ENCODE measurements around the gene TMEM220.

TMEM220 gene

DNA sequence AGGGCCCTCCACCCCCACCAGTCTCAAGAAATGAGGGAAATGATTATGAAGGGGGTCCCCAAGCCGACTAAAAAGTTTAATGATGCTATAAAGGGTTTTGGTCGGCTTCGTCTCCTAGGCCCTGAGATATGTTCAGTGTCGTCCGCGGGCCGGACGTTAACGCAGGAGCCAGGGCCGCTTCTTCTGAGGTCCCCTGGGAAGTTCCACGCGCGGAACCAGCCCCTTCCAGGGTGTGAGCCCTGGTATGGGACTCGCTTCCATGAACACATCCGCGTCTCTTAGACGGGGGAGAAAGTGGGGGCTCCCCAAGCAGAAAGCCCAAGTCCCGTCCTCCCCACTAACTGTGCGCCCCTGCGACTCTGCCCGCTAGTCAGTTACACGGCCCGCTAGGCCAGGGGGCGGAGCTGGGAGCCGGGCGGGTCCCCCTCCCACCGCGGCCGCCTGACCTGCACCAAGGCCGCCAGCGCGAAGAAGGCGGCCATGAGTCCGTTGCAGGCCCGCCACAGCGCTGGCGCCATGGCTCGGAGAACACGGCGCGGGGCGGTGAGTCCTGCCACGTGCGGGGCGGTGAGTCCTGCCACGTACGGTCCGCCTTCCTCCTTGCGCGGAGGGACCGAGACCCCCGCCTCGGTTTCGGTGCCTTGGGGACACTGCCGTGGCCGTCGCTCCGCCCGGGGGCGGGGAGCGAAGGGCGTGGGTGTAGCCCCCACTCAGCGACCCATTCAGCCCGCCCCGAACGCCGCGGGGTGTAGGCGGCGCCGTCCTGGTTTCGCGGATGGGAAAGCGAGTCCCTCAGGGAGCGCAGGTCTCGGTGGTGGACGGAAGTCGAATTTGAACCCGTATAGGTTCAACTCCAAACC, at the start of gene TMEM220:
TMEM220 (minus strand) TSS at position 690 of the 860 bp plus-strand sequence; CDS start at position 518, 172 bp downstream.
- peak; percentile 46 for DNase-seq

- DNase-seq: no peak
Observed at GRCh38 chr17:10779609-10780008, 49.8 kb upstream of the TMEM220 start.

GRCh38 chr17:10777890-10778289, 48.1 kb upstream of the TMEM220 start:
- DNase-seq: no peak

- no peak for DNase-seq
Observed at GRCh38 chr17:10777131-10777807, 47.4 kb upstream of the TMEM220 start.

DNA sequence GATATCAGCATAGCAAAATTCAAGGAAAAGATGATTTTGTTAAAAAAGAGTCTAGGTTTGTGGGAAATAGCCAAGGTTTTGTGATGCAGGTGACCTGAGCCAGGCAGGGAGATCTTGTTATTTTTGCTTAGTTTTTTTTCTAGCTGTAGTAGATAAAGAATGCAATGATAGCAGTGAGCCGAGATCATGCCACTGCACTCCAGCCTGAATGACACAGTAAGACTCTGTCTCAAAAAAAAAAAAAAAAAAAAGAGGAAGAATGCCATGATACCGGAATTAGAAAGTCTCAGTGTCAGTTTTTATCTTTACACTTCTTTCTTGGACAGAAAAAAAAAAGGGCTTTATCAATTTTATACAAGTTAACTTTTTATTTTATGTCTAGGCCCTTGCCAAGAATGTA, 46.6 kb upstream of the TMEM220 start:
- no peak for DNase-seq

- no peak for DNase-seq
Observed at GRCh38 chr17:10775740-10776356, 46.0 kb upstream of the TMEM220 start.

- no peak for DNase-seq
Observed at GRCh38 chr17:10775058-10775457, 45.2 kb upstream of the TMEM220 start.

DNA sequence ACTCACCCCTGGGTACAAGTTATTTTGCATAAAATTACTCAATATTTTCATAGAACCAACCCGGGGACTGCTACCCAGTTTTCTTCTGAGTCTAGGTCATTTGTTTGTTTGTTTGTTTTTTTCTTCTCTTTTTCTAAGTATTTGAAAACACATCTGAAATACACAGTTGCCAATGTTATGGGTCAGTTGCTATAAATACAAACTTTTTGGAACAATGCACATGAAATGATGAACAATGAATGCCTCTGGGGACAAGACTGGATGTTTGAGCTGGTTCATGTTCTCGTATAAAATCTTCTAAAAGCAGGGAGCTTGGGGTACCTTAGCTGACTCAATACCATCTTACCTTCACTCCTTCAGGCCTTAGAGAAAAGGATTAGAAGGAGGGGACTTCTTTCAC, 43.6 kb upstream of the TMEM220 start:
- no peak for DNase-seq

- no peak for DNase-seq
Observed at GRCh38 chr17:10772425-10773380, 42.9 kb upstream of the TMEM220 start.

DNA sequence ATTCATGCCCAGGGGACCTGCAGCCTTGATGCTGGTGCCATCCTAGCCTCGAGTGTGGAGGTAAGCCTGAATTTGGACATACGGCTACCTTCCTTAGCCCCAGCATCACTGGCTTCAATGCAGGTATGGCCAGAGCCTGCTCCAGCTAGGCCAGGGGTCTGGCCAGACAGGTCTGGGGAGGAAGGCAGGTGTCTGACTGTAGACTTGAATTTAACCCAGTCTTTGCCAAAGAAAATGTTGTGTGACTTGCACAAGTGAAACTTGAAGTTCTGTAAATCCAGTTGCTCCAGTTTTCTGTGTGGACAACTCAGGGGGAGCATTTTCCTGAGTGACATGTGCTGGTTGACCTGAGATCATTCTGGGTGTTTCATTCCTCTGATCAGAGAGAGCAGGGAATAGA, 41.3 kb upstream of the TMEM220 start:
- DNase-seq: no peak

DNA sequence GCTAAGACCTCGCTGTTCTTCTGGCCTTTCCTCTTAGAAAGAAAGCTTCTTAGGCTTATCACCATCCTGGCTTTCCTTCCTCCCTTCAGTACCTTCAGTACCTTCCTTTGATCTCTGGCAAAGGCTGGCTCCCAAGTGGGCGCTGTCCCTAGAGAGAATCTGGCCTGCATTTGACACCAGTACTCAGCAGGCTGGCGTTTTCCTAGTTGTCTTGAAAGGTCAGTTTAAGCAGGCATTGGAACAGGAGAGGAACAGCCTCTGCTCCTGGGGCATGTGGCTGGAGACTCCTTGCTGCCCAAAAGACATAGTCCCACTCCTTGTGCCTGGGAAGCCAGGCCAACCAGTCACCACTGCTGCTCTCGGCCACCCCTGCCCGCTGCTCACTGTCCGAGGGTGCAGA, 40.0 kb upstream of the TMEM220 start:
- no peak for DNase-seq

DNA sequence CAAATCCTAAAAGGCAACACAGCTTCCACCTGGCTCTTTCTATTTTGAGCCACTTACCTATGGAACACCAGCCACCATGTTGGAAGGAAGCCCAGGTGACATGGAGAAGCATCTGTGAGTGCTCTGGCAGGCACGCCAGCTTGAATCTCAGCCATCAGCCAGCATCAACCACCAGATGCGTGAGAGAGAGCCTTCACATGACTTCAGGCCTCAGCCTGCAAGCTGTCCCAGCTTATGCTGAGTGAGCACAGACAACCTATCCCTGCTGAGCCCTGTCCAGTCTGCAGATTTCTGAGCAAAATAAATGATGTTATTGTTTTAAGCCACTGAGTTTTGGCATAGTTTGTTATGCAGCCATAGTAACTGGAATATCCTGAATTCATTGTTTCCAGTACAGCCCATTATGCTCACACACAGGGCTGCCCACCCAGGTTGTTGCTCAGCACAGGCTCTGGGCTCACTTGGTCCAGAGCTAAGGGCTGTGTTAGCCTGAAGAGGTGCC, 39.0 kb upstream of the TMEM220 start:
- DNase-seq: no peak

- no peak for DNase-seq
Observed at GRCh38 chr17:10767232-10767631, 37.4 kb upstream of the TMEM220 start.

GRCh38 chr17:10762037-10762436, 32.2 kb upstream of the TMEM220 start:
- no peak for DNase-seq

DNA sequence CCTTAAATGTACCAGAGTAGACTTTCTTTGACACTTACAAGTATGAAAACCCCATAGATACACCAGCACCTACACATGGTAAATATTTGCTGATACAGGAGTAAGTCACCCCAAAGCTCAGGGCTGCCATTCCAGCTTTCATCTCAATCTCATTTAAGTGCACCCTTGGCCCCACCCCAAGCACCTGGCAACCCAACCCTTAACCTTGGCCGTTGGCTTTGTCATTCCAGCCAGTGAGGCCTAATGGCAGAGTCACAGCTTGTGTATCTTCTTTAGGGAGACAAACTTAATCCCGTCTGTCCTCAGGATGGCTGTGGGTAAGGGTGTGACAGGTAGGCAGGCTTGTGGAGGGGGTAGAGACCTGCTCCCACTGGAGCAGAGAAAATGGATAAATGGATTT, 31.5 kb upstream of the TMEM220 start:
- no peak for DNase-seq

- no peak for DNase-seq
Observed at GRCh38 chr17:10758062-10758461, 28.2 kb upstream of the TMEM220 start.

DNA sequence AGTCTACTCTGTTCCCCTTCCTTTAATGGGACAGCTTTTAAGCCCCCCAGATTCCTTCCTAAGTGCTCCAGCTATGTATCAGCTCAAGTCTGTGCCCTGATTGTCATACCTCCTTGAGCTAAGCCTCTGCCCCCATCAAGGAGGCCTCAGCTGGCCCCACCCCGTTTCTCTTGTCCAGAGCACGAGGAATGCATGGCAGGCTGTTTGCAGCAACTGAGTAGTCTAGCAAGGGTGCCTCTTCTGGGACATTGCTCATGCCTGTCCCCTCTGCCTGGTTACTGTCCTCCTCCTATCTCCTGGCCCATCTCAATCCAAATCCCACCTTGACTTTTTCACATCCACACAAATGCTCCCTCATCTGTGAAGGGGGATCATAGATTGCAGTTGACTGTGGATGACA, 27.8 kb upstream of the TMEM220 start:
- no peak for DNase-seq

DNA sequence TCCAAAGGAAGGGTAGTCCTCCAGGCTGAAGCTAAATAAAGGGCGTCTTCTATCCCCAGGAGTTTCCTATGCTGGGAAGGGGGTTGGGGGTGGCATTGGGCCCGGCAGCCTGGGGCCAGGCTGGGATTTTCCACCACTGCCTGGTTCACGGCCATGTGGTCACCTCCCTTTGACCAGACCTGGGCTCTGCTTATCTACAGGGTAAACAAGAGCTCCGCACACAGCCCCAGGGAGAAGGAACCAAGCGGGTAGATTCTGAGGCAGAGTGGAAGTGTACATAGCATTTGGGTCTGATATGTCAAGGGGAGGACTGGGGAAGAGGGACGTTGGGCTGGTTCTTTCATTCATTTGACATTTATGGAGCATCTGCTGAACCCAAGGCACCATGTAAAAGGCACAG, 27.2 kb upstream of the TMEM220 start:
- DNase-seq: no peak

GRCh38 chr17:10756619-10757018, 26.8 kb upstream of the TMEM220 start:
- DNase-seq: no peak

DNA sequence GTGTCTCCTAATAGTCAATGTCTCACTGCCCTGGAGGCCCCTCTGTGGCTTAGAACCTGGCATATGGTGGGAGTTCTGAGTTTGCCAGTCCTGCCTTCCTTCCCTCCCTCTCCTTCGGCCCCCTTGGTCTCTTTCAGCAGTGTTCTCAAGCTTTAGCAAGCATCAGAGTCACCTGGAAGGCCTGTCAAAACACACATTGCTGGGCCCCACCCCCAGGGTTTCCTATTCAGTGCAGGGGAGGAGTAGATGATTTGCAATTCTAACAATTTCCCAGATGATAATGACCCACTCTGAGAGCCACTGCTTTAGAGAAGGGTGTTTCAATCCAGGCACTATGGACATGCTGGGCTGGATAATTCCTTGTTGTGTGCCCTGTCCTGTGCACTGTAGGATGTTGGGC, 26.4 kb upstream of the TMEM220 start:
- DNase-seq: no peak

GRCh38 chr17:10755592-10756127, 25.8 kb upstream of the TMEM220 start:
- DNase-seq: no peak

Measured in CD4-positive, alpha-beta T cell treated with Interferon gamma for 1 hour (primary cell).